GM23338 (cell line): ENCODE data around the gene ESYT2. TPM values are rescaled to one million over a fixed set of nuclear protein-coding genes. Genes with fewer than 3 reads are reported as not detected.

Source experiments
- ATAC-seq: fragments of 200-7000 bp; cut with Tn5 transposase; 3 replicates; pipeline ENCODE4 v1.9.1; 2020
- DNase-seq: peaks from one replicate; pipeline ENCODE4 v3.0.0-alpha.2; 2015; ENCODE audit warnings: low spot score
- H2AFZ ChIP-seq: fragments of 200-600 bp; sonication (generic); 2 replicates; pipeline ENCODE4 v1.8.0; 2016; ENCODE audit warnings: antibody characterized with exemption, mild to moderate bottlenecking, moderate library complexity
- H3F3A ChIP-seq: fragments of 200-600 bp; sonication (generic); replicated peaks from 2 replicates; pipeline ENCODE4 v1.8.0; 2017; ENCODE audit warnings: antibody characterized with exemption, mixed run types, low read depth
- H3K27ac ChIP-seq: fragments of 200-600 bp; sonication (generic); 2 replicates; pipeline ENCODE4 v1.6.1; 2016; ENCODE audit warnings: low read depth
- H3K27me3 ChIP-seq: fragments of 200-600 bp; sonication (generic); 2 replicates; pipeline ENCODE4 v1.8.0; 2016; ENCODE audit warnings: mild to moderate bottlenecking, mixed run types, moderate library complexity; ENCODE audit not compliant: insufficient read depth
- H3K36me3 ChIP-seq: fragments of 200-600 bp; sonication (generic); 2 replicates; pipeline ENCODE4 v1.8.0; 2016; ENCODE audit warnings: mild to moderate bottlenecking; ENCODE audit not compliant: insufficient read depth
- H3K4me1 ChIP-seq: fragments of 200-600 bp; sonication (generic); 2 replicates; pipeline ENCODE4 v1.8.0; 2016; ENCODE audit warnings: mild to moderate bottlenecking, moderate library complexity; ENCODE audit not compliant: insufficient read depth
- H3K4me2 ChIP-seq: fragments of 200-600 bp; sonication (generic); 2 replicates; pipeline ENCODE4 v1.7.1; 2017; ENCODE audit warnings: mixed run types
- H3K4me3 ChIP-seq: fragments of 200-600 bp; sonication (generic); 2 replicates; pipeline ENCODE4 v1.6.1; 2016; ENCODE audit warnings: mixed run types
- H3K79me2 ChIP-seq: fragments of 200-600 bp; sonication (generic); replicated peaks from 2 replicates; pipeline ENCODE4 v1.8.0; 2017; ENCODE audit warnings: mild to moderate bottlenecking; ENCODE audit not compliant: insufficient read depth
- H3K9me2 ChIP-seq: fragments of 200-600 bp; sonication (generic); 2 replicates; pipeline ENCODE4 v1.8.0; 2017; ENCODE audit not compliant: insufficient read depth
- H4K20me1 ChIP-seq: fragments of 200-600 bp; sonication (generic); replicated peaks from 2 replicates; pipeline ENCODE4 v1.8.0; 2017; ENCODE audit warnings: mild to moderate bottlenecking; ENCODE audit not compliant: insufficient read depth
- H3K27ac Mint-ChIP-seq: 2 replicates; pipeline ENCODE4 v1.8.0; 2020; ENCODE audit warnings: inconsistent platforms, mild to moderate bottlenecking, moderate library complexity, mixed read lengths
- H3K27me3 Mint-ChIP-seq: 3 replicates; pipeline ENCODE4 v1.8.0; 2022; ENCODE audit warnings: low read depth, mild to moderate bottlenecking, moderate library complexity, mixed read lengths, inconsistent platforms; ENCODE audit not compliant: insufficient read depth, poor library complexity
- H3K36me3 Mint-ChIP-seq: 3 replicates; pipeline ENCODE4 v1.8.0; 2021; ENCODE audit warnings: low read depth, mild to moderate bottlenecking, inconsistent platforms, moderate library complexity, mixed read lengths
- H3K4me1 Mint-ChIP-seq: 3 replicates; pipeline ENCODE4 v1.8.0; 2020; ENCODE audit warnings: mild to moderate bottlenecking, inconsistent platforms, mixed read lengths
- H3K4me3 Mint-ChIP-seq: 3 replicates; pipeline ENCODE4 v1.8.0; 2021; ENCODE audit warnings: moderate library complexity, mild to moderate bottlenecking, inconsistent platforms, mixed read lengths
- H3K9me3 Mint-ChIP-seq: 3 replicates; pipeline ENCODE4 v1.8.0; 2020; ENCODE audit warnings: moderate library complexity, mild to moderate bottlenecking, inconsistent platforms, mixed read lengths
- EZH2 ChIP-seq: fragments of 200-600 bp; sonication (generic); IDR thresholded peaks from one replicate; pipeline ENCODE4 v1.8.0; 2017; ENCODE audit warnings: antibody characterized with exemption, mild to moderate bottlenecking, low read depth; ENCODE audit not compliant: unreplicated experiment
- EZH2phosphoT487 ChIP-seq: fragments of 200-600 bp; sonication (generic); IDR thresholded peaks from one replicate; pipeline ENCODE4 v1.8.1; 2018; ENCODE audit warnings: antibody characterized with exemption; ENCODE audit not compliant: unreplicated experiment
- STAT1 ChIP-seq: IDR thresholded peaks from one replicate; pipeline ENCODE4 v1.6.1; 2016; ENCODE audit warnings: antibody characterized with exemption; ENCODE audit not compliant: unreplicated experiment
- polyA plus RNA-seq: library from polyadenylated mRNA; unstranded; fragments of >200 nt; fragmentation: Nextera tagmentation; extraction: Ambion mirVana; gene quantifications from 2 replicates; pipeline ENCODE4 v1.2.1, GENCODE V29; 2016
- total RNA-seq: library from RNA; depleted of rRNA; stranded (reverse); fragments of >200 nt; shearing (Covaris generic); gene quantifications from 2 replicates; pipeline ENCODE4 v1.2.3, GENCODE V29; 2014
- TF ChIP-seq, protein P1 (sequence below): IDR thresholded peaks from one replicate; pipeline ENCODE4 v1.6.1; 2018; ENCODE audit warnings: antibody characterized with exemption; ENCODE audit not compliant: unreplicated experiment
- TF ChIP-seq, protein P2 (sequence below), 2 experiments: fragments of 200-600 bp in 1 of 2; sonication (generic) in 1 of 2; conservative IDR thresholded peaks; 2 replicates each; pipeline versions ENCODE4 v1.5.1 to v1.6.1; 2016 to 2017; ENCODE audit warnings: antibody characterized with exemption in 2 of 2, low read depth in 2 of 2, mild to moderate bottlenecking in 2 of 2, moderate library complexity in 1 of 2

Gene ESYT2
- total and polyA plus RNA-seq, 2 experiments from 2014 or later = 9.6 to 52.7 TPM

DNA sequence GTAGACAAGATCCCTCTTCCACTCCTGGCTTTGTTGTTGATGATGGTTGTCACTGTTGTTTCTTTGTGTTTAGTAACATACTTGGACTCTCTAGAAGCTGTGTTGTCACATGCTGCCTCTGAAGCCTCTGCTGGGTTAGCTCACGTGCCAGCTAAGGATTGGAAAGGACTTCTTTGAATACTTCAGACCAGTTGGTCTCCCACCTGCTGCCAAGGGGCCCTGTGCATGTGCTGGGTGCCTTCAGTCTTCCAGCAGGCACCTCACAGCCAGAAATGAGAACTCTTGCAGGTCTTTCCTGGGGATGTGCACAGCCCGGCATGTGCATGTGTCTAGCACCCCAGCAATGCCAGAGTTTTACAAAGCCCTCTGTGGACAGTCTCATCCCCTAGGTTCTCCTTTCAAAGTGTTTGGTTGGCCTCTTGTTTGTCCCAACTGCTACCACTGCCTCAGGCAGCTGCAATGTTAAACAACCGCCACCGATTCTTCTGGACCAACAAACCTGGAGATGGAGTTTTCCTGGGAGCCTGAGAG, 103.0 kb downstream of the ESYT2 start:
- H3K27me3 ChIP-seq = no peaks in the 10 kb centered on the region
- no peaks in the 10 kb centered on the region for H3K79me2 ChIP-seq
- DNase-seq = no peak
- 0 out of 2 replicates have a peak, but pooled peaks cover 4% of the 10 kb centered on the region for H3F3A ChIP-seq
- peaks cover 10% of the 10 kb centered on the region for H3K36me3 Mint-ChIP-seq
- H3K4me2 ChIP-seq = no peak overlapping the region
- H3K9me2 ChIP-seq = 0 out of 2 replicates have a peak, but pooled peaks cover 4% of the 10 kb centered on the region
- H3K27ac Mint-ChIP-seq = no peak overlapping the region
- H3K4me1 ChIP-seq = no peaks in the 10 kb centered on the region
- no peak overlapping the region for H2AFZ ChIP-seq
- no peaks in the 10 kb centered on the region for H3K9me3 Mint-ChIP-seq
- no peaks in the 10 kb centered on the region for H4K20me1 ChIP-seq
- H3K36me3 ChIP-seq = no peaks in the 10 kb centered on the region
- H3K4me3 Mint-ChIP-seq = no peak overlapping the region
- TF ChIP-seq EZH2phosphoT487 (no peak), STAT1 (no peak)
- TF ChIP-seq, protein P1, sequence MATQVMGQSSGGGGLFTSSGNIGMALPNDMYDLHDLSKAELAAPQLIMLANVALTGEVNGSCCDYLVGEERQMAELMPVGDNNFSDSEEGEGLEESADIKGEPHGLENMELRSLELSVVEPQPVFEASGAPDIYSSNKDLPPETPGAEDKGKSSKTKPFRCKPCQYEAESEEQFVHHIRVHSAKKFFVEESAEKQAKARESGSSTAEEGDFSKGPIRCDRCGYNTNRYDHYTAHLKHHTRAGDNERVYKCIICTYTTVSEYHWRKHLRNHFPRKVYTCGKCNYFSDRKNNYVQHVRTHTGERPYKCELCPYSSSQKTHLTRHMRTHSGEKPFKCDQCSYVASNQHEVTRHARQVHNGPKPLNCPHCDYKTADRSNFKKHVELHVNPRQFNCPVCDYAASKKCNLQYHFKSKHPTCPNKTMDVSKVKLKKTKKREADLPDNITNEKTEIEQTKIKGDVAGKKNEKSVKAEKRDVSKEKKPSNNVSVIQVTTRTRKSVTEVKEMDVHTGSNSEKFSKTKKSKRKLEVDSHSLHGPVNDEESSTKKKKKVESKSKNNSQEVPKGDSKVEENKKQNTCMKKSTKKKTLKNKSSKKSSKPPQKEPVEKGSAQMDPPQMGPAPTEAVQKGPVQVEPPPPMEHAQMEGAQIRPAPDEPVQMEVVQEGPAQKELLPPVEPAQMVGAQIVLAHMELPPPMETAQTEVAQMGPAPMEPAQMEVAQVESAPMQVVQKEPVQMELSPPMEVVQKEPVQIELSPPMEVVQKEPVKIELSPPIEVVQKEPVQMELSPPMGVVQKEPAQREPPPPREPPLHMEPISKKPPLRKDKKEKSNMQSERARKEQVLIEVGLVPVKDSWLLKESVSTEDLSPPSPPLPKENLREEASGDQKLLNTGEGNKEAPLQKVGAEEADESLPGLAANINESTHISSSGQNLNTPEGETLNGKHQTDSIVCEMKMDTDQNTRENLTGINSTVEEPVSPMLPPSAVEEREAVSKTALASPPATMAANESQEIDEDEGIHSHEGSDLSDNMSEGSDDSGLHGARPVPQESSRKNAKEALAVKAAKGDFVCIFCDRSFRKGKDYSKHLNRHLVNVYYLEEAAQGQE = no peak
- H3K27ac ChIP-seq = no peak overlapping the region
- no peak overlapping the region for H3K4me3 ChIP-seq
- H3K27me3 Mint-ChIP-seq = peaks cover 11% of the 10 kb centered on the region
- ATAC-seq = no peak
- peaks cover 21% of the 10 kb centered on the region for H3K4me1 Mint-ChIP-seq

DNA sequence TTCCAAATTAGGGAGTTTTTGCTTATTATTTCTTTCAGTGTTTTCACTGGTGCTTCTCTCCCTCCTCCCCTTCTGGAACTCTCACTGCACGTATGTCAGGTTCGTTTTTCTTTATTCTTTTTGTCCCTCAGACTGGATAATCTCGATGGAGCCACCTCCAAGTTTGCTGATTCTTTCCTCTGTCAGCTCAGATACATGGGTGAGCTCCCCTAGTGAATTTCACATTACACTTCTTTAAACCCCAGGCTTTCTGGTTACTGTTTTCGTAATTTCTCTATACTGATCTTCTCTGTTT, 103.9 kb downstream of the ESYT2 start:
- Histone ChIP-seq H3F3A (0 out of 2 replicates have a peak, but pooled peaks cover 2% of the 10 kb centered on the region), H3K36me3 (no peaks in the 10 kb centered on the region), H3K4me2 (no peak overlapping the region), H4K20me1 (no peaks in the 10 kb centered on the region), H3K4me3 (no peak overlapping the region), H3K27me3 (no peaks in the 10 kb centered on the region), H3K27ac (no peak overlapping the region), H3K4me1 (no peaks in the 10 kb centered on the region), H2AFZ (no peak overlapping the region), H3K79me2 (no peaks in the 10 kb centered on the region), H3K9me2 (0 out of 2 replicates have a peak, but pooled peaks cover 4% of the 10 kb centered on the region)
- H3K9me3 Mint-ChIP-seq = no peaks in the 10 kb centered on the region
- peaks cover 9% of the 10 kb centered on the region for H3K36me3 Mint-ChIP-seq
- no peak overlapping the region for H3K4me3 Mint-ChIP-seq
- no peak overlapping the region for H3K27ac Mint-ChIP-seq
- peaks cover 11% of the 10 kb centered on the region for H3K27me3 Mint-ChIP-seq
- no peak for DNase-seq
- ATAC-seq = no peak
- peaks cover 15% of the 10 kb centered on the region for H3K4me1 Mint-ChIP-seq
- TF ChIP-seq EZH2 = no peak
- TF ChIP-seq, protein P2, sequence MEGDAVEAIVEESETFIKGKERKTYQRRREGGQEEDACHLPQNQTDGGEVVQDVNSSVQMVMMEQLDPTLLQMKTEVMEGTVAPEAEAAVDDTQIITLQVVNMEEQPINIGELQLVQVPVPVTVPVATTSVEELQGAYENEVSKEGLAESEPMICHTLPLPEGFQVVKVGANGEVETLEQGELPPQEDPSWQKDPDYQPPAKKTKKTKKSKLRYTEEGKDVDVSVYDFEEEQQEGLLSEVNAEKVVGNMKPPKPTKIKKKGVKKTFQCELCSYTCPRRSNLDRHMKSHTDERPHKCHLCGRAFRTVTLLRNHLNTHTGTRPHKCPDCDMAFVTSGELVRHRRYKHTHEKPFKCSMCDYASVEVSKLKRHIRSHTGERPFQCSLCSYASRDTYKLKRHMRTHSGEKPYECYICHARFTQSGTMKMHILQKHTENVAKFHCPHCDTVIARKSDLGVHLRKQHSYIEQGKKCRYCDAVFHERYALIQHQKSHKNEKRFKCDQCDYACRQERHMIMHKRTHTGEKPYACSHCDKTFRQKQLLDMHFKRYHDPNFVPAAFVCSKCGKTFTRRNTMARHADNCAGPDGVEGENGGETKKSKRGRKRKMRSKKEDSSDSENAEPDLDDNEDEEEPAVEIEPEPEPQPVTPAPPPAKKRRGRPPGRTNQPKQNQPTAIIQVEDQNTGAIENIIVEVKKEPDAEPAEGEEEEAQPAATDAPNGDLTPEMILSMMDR (conservative IDR thresholded peaks at IDR 0.05; ENCODE audit: low read depth in 2 of 2) = no peak
- TF ChIP-seq, protein P1 = no peak
